ENCODE data around the gene FAM237A.

Gene FAM237A

GRCh38 chr2:206642075-206643025, at the start of gene FAM237A:
Gene FAM237A, plus strand, starts transcription at chr2:206642487. Its CDS starts 1,750 bp downstream, at chr2:206644237.
- no peak within 1 kb of the TSS for H3K4me3 ChIP-seq (replicated peaks in 1 of 2; ENCODE audit: low read depth in 2 of 2, low read length in 2 of 2)
- TF ChIP-seq, protein P1, sequence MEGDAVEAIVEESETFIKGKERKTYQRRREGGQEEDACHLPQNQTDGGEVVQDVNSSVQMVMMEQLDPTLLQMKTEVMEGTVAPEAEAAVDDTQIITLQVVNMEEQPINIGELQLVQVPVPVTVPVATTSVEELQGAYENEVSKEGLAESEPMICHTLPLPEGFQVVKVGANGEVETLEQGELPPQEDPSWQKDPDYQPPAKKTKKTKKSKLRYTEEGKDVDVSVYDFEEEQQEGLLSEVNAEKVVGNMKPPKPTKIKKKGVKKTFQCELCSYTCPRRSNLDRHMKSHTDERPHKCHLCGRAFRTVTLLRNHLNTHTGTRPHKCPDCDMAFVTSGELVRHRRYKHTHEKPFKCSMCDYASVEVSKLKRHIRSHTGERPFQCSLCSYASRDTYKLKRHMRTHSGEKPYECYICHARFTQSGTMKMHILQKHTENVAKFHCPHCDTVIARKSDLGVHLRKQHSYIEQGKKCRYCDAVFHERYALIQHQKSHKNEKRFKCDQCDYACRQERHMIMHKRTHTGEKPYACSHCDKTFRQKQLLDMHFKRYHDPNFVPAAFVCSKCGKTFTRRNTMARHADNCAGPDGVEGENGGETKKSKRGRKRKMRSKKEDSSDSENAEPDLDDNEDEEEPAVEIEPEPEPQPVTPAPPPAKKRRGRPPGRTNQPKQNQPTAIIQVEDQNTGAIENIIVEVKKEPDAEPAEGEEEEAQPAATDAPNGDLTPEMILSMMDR (IDR thresholded peaks at IDR 0.05; ENCODE audit: low read depth, low read length): no peak
- DNase-seq (ENCODE audit: low read depth in 2 of 2): peak; percentile 74

DNA sequence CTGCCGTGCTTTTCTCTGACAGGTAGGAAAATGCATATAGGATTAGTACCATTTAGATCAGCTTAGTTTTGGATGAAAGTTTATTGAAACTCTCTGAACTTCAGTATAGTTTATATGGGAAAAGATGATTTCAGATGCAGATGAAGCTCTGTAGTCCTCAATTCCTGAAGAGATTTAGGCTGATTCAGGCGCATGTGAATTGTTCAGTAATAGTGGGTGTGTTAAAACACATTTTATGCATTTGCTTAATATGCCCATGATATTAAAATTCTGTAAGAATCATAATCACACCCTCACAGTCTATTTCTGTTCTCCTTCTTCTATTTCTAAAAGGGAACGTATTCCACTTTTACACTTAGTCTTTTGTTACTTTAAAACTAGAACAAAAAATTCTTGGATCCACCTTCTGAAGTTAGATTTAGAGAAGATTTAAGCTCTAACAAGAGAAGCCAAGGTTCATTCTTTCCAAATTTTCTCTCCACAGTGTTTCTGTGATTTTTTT, 44.5 kb upstream of the FAM237A start:
- DNase-seq (ENCODE audit: low read depth in 2 of 2): no peak
- TF ChIP-seq, protein P1 (IDR thresholded peaks at IDR 0.05; ENCODE audit: low read depth, low read length): no peak
- H3K4me3 ChIP-seq (replicated peaks in 1 of 2; ENCODE audit: low read depth in 2 of 2, low read length in 2 of 2): no peak overlapping the region

- no peak for DNase-seq (ENCODE audit: low read depth in 2 of 2)
- H3K4me3 ChIP-seq (replicated peaks in 1 of 2; ENCODE audit: low read depth in 2 of 2, low read length in 2 of 2): no peak overlapping the region
- TF ChIP-seq, protein P1 (IDR thresholded peaks at IDR 0.05; ENCODE audit: low read depth, low read length): no peak
These were observed 39.0 kb upstream of the FAM237A start for GRCh38 chr2:206603243-206603642.

DNA sequence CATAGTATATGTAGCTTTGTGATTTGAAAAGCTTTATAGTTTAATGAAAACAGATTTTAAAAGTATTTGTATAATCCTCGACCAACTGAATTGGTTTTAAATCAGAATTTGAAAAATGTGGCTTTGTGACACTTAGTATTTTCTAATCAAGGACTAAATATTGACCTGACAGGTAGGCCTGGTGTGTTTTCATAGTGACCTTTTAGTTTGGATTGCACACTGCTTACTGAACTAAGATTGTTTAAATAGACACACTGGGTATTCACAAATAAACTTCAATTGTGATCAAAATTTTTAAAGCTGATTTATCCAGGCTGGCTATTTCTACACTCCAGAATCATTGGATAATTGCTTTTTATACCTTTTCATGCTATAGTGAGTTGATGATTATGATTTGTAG, 31.8 kb upstream of the FAM237A start:
- no peak overlapping the region for H3K4me3 ChIP-seq (replicated peaks in 1 of 2; ENCODE audit: low read depth in 2 of 2, low read length in 2 of 2)
- DNase-seq (ENCODE audit: low read depth in 2 of 2): no peak
- TF ChIP-seq, protein P1 (IDR thresholded peaks at IDR 0.05; ENCODE audit: low read depth, low read length): no peak

GRCh38 chr2:206611191-206611590, 31.1 kb upstream of the FAM237A start:
- TF ChIP-seq, protein P1 (IDR thresholded peaks at IDR 0.05; ENCODE audit: low read depth, low read length): no peak
- H3K4me3 ChIP-seq (replicated peaks in 1 of 2; ENCODE audit: low read depth in 2 of 2, low read length in 2 of 2): no peak overlapping the region
- DNase-seq (ENCODE audit: low read depth in 2 of 2): peak in 1 of 2 donors; percentile 3

DNA sequence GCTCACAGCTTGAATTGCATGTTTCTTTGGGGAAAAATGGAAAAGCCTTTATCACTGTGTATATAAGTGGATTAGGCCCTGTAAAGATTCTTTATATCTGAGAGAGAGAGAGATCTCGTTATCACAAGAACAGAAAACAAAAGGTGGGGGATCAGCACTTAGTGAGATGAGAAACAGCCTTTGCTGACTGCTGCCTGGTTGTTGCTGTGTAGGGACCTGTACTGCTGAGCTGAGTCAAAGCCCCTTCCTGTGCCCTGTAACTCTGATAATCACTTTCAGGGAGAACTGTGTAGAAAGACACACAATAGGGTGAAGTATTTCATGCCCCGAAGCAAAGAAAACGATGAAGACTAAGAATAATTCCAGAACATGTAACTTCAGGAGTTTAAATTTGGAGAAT, 30.6 kb upstream of the FAM237A start:
- no peak overlapping the region for H3K4me3 ChIP-seq (replicated peaks in 1 of 2; ENCODE audit: low read depth in 2 of 2, low read length in 2 of 2)
- no peak for DNase-seq (ENCODE audit: low read depth in 2 of 2)
- TF ChIP-seq, protein P1 (IDR thresholded peaks at IDR 0.05; ENCODE audit: low read depth, low read length): no peak

Measured in cardiac fibroblast (primary cell).